HCEC 1CT (cell line): ENCODE results near the gene SYT9.

ENCODE experiments used
- DNase-seq: peaks from one replicate; pipeline ENCODE4 v3.0.0-alpha.2; 2017

Gene SYT9

DNA sequence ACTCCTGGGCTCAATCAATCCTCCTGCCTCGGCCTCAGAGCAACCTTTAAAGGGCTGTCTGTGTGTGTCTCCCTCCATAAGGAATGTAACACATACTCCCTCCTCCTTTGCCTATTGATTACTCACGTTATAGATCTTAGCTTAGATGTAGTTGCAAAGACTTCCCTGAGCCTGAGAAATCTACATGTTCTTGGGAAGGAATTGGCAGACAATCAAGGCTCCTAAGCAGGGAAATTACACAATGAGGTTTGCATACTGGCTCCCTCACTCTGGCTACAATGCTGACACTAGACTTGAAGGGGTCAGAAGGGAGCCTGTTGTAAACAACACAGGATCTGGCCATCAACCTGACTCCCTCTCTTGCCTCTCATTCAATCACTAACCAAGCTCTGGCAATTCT lies 228.4 kb downstream of the SYT9 start:
- peak; percentile 37 for DNase-seq

- no peak for DNase-seq
These were observed 232.4 kb downstream of the SYT9 start for GRCh38 chr11:7484131-7484530.

DNA sequence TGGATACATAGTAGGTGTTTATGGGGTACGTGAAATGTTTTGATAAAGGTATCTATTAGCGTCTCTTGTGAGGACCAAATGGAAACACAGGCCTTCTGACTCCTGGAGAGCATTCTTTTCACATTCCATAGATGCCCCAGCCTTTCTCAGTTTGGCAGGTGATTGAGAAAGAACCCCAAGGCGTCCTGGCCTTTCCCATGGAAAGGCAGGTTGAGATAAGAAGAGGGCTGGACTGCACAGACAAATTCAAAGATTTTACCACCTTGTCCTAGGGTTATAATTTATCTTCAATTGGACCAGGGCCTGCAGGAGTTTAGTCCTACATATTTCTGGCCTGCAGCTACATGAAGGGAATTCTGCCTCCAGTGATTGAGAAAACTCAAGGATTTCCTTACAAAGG lies 232.9 kb downstream of the SYT9 start:
- no peak for DNase-seq

- DNase-seq = no peak
These were observed 233.7 kb downstream of the SYT9 start, which contains the start of gene OLFML1 for GRCh38 chr11:7485186-7486097. Gene OLFML1, plus strand, starts transcription at chr11:7485506. Its CDS starts 370 bp downstream, at chr11:7485876.

DNA sequence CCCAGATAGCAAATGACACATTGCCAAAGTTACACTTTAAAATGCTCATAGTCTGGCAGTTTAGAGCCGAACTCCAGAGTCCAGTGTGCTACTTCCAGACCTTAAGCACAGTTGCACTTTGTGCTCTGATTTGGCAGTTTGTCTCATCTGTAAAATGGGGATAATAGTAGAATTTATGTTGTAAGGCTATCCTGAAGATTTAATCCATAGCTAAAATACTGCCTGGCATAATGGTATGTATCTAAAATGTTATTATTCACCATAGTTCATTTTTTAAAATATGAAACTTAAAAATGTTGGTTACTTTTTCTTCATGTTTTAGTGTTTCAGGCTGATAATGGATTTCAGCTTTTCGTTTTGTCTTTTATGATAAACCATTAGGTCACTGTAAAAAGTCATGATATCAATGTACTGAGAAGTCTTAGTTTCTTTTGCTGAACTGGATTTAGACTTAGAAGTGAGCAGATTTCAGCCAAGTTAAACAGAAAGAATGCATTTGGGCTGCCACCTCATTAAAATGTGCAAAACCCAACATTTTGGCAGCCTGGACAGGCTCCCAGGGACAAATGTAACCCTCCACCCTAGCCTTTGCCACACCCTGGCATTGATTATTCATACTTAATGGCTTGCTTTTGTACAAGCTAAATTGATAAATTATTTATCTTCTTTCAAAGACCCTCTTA lies 234.5 kb downstream of the SYT9 start:
- DNase-seq = no peak

- DNase-seq = no peak
These were observed 235.1 kb downstream of the SYT9 start for GRCh38 chr11:7486781-7487140.

DNA sequence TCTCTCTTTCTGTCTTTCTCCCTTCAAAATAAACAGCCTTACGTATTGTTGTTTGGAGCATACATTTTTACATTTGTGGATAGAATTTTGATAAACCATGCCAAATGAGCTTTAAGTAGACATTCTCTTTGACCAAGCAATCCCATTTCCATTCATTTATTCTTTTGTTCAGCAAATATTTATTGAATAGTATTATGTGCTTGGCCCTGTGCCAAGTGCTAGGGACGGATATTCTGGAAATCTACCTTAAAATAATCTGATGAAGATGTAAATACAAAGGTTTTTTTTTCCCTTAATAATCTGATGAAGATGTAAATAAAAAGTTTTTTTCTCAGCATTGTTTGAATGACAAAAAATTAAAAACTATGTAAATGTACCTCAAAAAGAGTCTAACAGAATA lies 235.7 kb downstream of the SYT9 start:
- DNase-seq = no peak

DNA sequence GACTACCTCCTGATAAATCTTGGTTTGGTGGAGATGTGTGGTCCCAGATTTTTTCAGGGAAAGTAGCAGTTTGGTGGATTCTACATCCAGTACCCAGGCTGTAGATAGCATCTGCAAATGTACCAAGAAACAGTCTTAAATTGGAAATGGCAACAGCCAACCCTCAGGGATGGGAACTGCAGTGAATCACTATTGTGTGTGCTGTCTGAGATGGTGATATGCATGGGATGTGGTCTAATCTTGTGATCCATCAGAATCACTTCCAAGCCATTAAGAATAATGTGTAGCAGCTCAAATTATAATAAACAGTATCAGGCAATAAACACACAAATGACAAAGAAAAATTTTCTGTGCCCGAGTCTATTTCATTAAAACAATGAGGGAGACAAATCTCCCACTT lies 237.0 kb downstream of the SYT9 start:
- DNase-seq = no peak

GRCh38 chr11:7489376-7489775 lies 237.7 kb downstream of the SYT9 start:
- no peak for DNase-seq

DNA sequence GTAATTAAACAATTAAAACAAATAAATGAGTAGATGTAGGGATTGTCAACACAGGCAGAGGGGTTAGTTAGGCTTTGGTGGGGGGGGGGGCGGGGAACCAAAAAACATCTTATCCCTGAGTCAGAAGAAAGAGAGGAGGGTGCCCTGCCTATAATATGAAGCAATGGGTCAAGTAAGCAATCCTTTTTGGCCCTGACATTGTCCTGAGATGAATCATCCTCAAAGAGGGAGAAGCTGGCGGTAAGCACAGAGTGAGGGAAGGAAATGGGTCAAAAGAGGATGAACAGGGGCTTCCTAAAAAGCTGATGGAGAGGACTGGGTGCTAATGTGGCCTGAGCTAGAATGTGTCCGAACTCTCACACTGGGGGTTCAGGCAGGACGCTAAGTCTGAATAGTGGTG lies 238.3 kb downstream of the SYT9 start:
- DNase-seq = peak; percentile 87

DNA sequence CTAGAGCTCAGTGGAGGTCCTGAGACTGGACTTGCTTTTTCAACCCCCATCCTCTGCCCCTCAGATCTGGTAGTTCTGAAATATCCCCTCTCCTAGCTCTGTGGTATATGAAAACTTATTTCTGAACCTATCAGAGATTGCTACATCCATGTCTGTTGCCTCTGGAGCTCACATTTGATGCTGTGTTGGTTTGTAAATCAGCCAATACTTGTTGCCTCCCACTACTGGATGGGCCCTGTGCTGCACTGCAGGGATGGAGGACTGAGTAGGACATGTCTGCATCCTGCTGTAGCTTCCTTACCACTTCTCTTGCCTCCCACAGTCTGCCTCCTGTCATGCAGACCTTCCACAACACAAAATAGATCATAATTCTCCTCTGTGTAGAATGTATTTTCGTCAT lies 238.8 kb downstream of the SYT9 start:
- peak; percentile 22 for DNase-seq

DNA sequence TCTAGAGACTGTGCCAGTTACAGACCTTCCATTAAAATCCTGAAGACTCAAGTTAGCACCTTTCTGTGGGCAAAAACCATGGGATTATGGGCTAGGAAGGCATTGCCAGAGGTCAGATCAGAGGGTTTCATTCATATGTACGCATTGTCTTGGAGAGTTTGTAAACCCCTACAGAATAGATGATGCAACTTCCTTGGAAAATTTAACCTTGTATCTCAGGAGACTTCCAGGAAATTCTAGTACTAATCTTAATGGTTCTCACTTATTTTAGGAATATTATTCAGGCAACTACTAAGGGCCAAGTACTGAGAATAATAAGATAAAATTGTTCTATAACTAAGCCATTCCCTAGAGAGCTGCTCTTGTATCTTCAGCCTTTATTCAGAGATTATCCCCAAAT lies 240.5 kb downstream of the SYT9 start:
- DNase-seq = no peak

DNA sequence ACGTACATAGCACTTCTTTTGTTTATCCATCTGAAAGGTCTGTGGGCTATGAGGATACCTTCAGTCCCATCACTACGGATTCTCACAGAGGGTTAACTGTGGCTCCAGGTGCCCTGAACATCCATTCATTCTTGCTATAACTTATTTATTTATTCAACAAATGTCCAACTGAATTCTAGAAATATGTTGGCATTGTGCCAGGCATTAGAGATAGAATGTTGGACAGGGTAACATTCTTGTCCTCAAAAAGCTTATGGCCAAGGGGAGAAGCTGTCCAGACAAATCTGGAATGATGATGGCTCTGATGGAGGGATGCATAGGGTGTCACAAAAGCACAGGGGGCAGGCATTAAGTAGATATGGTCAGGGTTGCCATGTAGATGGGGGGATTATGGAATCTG lies 242.0 kb downstream of the SYT9 start:
- no peak for DNase-seq

DNA sequence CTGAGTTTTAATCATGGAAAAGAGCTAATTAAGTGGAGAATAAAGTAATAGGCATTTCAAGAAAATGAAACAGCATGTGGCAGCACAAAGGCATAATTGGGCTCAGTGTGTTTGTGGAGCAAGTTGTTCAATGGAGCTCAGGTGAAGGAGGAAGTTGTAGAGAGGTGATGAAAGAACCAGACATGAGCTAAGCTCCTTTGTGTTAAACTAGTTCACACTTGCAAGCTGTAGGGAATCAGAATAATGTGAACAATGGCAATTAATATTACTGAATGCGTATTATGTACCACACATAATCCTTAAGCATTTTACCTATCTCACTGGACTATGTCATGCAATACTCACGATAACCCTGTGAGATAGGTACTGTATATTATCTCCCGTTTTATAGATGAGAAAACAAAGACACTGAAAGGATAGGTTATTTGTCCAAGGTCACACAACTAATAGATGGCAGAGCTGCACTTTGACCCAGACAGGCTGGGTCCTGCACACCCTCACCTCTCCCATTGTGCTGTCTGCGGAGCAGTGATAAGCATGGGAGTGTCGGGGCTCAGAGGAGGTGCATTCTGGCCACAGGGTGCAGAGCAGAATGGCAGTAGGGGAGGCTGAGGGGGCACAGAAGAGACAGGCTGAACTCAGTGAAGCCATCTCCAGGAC lies 242.5 kb downstream of the SYT9 start:
- DNase-seq = no peak

DNA sequence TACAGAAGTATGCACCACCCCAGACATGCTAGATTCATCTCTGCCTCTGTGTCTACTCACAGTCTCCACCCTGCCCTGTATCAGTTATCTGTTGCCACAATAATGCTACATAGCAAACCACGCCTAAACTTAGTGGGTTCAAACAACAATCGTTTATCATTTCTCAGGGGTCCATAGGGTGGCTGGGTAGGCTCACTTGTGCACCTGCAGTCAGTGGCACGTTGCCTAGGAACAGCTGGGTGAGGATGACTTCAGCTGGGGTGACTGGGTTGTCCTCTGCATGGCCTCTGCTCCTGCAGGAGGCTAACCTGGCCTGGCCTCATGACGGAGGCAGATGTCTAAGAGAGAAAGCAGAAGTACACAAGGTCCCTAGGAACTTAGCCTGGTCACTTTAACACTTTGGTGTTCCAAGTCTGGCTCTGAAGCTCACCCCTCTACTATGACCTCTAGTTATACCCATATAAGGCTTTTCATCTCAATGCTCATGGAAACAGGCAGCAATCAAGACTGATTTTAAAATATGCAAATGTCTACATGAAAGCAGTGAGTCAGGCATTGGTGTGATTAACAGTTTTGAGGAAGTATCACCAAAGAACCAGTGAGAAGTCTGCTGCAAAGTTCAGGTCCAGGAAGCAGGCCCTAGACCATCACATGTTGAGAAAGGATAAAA lies 244.3 kb downstream of the SYT9 start:
- no peak for DNase-seq

DNA sequence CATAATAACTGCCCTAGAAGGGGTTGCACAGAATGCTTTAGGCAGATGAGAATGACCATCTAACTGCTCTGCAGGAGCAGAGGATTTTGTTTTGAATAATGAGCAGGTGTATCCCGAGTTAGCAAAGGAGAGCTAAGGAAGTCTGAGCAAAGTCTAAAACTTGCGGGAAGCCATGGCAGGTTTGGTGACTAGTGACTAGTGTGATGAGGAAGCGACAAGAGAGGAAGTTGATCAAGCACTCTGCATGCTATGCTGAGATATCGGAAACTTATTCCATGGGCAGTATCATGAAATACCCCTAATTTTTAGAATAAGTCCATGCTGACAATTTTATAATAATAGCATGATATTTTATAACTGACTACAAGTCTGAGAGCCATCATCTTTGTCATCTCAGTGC lies 246.5 kb downstream of the SYT9 start:
- no peak for DNase-seq

GRCh38 chr11:7499081-7499480 lies 247.4 kb downstream of the SYT9 start:
- no peak for DNase-seq

DNA sequence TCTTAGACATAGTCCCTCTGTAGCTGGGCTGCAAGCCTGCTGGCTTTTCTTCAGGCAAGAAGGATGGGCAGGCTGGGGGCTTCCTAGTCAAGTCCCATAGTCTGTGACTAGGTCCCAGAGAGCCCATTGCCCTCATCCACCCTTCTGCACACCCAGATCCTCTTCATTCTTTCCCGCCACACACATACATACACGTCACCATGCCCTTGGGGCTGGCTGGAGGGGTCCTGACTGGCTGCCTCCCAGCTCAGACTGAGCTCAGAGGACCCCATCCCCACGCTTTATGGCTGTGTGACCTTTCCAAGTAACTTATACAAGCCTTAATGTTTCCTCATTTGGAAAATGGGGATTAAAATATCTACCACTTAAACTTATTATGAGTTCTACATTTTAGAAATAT lies 248.5 kb downstream of the SYT9 start:
- no peak for DNase-seq

DNA sequence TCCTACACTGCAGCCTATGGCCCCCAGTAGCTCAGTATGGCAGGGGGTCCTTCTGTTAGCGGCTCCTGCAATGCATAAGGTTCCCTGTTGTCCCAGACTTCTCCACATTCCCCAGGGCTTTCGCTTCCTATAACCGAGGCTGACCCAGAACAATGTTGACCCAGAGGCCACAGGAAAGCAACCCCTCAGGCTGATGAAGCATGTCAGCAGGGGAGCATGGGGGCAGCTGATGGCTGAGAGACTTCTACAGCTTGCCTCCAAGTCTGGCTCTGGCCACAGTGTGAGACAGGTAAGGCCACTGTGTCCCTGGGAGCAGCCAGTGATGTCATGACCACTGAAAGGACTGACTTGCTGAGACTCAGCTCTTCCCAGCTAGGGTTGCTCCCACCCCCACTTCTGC lies 249.5 kb downstream of the SYT9 start:
- DNase-seq = no peak

DNA sequence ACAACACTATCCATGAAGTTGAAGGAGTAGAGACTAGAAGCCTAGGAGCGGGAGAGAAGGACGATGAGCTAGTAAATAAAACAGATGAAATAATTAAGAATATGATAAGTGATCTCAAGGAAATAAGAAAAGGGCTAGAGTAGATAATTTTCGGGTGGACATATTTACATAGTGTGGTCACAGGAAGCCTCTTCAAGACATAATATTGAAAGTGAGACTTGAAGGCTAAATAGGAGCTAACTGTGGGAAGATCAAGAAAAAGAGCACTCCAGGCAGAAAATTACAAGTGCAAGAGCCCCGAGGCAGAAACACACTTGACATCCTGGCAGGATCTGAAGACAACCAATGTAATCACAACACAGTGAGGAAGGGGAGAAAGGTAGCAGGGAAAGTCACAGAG lies 250.2 kb downstream of the SYT9 start:
- DNase-seq = no peak

DNA sequence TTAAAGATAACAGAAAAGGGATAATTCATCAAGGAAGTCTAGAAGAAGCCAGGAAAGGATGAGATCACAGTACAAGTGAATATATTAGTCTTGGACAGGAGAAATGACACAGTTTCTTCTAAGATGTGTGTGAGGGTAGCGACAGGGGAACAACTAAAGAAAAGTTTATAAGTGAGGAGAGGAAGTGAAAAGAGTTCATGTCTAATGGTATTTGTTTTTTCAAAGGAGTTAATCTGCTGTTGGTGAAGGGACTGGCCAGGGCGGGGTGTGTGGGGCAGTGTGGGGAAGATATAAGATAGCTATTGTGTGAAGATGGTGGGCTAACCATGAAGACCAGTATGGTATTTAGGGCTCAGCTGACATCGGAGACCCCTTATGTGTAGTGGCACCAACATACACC lies 254.5 kb downstream of the SYT9 start:
- DNase-seq = no peak

DNA sequence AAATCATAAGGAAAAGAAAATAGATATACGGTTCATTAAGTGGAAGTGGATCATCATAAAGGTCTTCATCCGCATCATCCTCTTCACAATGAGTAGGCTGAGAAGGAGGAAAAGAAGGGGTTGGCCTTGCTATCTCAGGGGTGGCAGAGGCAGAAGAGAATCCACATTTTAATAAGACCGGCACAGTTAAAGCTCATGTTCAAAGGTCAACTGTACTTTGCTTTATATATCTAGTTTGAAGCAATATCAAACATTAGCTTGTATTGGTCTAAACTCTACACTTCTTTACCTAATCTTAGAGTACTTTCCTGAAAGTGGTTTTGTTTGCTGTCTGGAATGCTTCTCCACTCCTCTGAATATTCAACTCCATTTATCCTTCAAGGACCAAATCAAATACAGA lies 256.4 kb downstream of the SYT9 start:
- DNase-seq = no peak

GRCh38 chr11:7509966-7510365 lies 258.3 kb downstream of the SYT9 start:
- DNase-seq = no peak
